ENCODE measurements around the gene IRX4. TPM values are rescaled to one million over a fixed set of nuclear protein-coding genes. Genes with fewer than 3 reads are reported as not detected.

Gene IRX4
- total RNA-seq, 3 donors from 2014 or later: not detected

GRCh38 chr5:1855596-1855995, 27.1 kb downstream of the IRX4 start:
- intact Hi-C loops (cut with DNase I, micrococcal nuclease): no loop called here
- no peak for TF ChIP-seq CTCF (IDR thresholded peaks at IDR 0.05)

GRCh38 chr5:1855075-1855474, 27.6 kb downstream of the IRX4 start:
- H3K4me3 ChIP-seq: no peak overlapping the region
- intact Hi-C loops (cut with DNase I, micrococcal nuclease): no loop called here

More at GRCh38 chr5:1855596-1855995, 27.1 kb downstream of the IRX4 start:
- no peaks in the 10 kb centered on the region for H3K4me1 ChIP-seq (ENCODE audit: low read depth)
- no peak for DNase-seq
- no peak overlapping the region for H3K4me3 ChIP-seq
- H3K9me3 ChIP-seq: no peaks in the 10 kb centered on the region
- H3K36me3 ChIP-seq (ENCODE audit: low read depth): no peaks in the 10 kb centered on the region
- no peak for ATAC-seq

GRCh38 chr5:1853531-1853930, 29.2 kb downstream of the IRX4 start:
- H3K9me3 ChIP-seq: no peaks in the 10 kb centered on the region
- intact Hi-C loops (cut with DNase I, micrococcal nuclease): no loop called here
- DNase-seq (no peak), ATAC-seq (no peak)
- no peak for TF ChIP-seq CTCF (IDR thresholded peaks at IDR 0.05)
- H3K4me3 ChIP-seq: no peak overlapping the region
- no peaks in the 10 kb centered on the region for H3K36me3 ChIP-seq (ENCODE audit: low read depth)
- H3K4me1 ChIP-seq (ENCODE audit: low read depth): no peaks in the 10 kb centered on the region

More at GRCh38 chr5:1855075-1855474, 27.6 kb downstream of the IRX4 start:
- TF ChIP-seq CTCF (IDR thresholded peaks at IDR 0.05): no peak
- Histone ChIP-seq H3K4me1 (ENCODE audit: low read depth) (no peaks in the 10 kb centered on the region), H3K9me3 (no peaks in the 10 kb centered on the region), H3K36me3 (ENCODE audit: low read depth) (no peaks in the 10 kb centered on the region)
- ATAC-seq (no peak), DNase-seq (no peak)

GRCh38 chr5:1852324-1852947, 30.3 kb downstream of the IRX4 start:
- H3K36me3 ChIP-seq (ENCODE audit: low read depth): no peaks in the 10 kb centered on the region
- no peak for ATAC-seq
- H3K4me3 ChIP-seq: no peak overlapping the region
- TF ChIP-seq CTCF (IDR thresholded peaks at IDR 0.05): no peak
- intact Hi-C loops (cut with DNase I, micrococcal nuclease): no loop called here
- no peaks in the 10 kb centered on the region for H3K4me1 ChIP-seq (ENCODE audit: low read depth)
- H3K9me3 ChIP-seq: no peaks in the 10 kb centered on the region
- peak in 1 of 3 donors; percentile 34 for DNase-seq

GRCh38 chr5:1851290-1851934, 31.3 kb downstream of the IRX4 start:
- no peaks in the 10 kb centered on the region for H3K9me3 ChIP-seq
- H3K36me3 ChIP-seq (ENCODE audit: low read depth): no peaks in the 10 kb centered on the region
- no peak overlapping the region for H3K4me3 ChIP-seq
- DNase-seq (peak in 1 of 3 donors; percentile 33), ATAC-seq (no peak)
- H3K4me1 ChIP-seq (ENCODE audit: low read depth): no peaks in the 10 kb centered on the region
- intact Hi-C loops (cut with DNase I, micrococcal nuclease): no loop called here
- TF ChIP-seq CTCF (IDR thresholded peaks at IDR 0.05): no peak

Data from mucosa of descending colon (tissue), 3 donors.